Ectodermal cell (in vitro differentiated cells): Measurements from ENCODE around the gene AP5M1.
"Not testable (repeated sequence)": the region's sequence is repeated elsewhere in the genome, so short reads cannot be mapped to it uniquely, and the experiment has no call there.

Source experiments
- H3K27ac ChIP-seq: 2 replicates; pipeline ENCODE4 v1.7.0; 2013; ENCODE audit warnings: mild to moderate bottlenecking, low read depth, low read length; ENCODE audit not compliant: insufficient read depth, poor library complexity, severe bottlenecking
- H3K27me3 ChIP-seq: 2 replicates; pipeline ENCODE4 v1.7.0; 2013; ENCODE audit warnings: mild to moderate bottlenecking, low read length; ENCODE audit not compliant: insufficient read depth, control insufficient read depth, poor library complexity, severe bottlenecking
- H3K36me3 ChIP-seq: one replicate; pipeline ENCODE4 v1.7.0; 2013; ENCODE audit warnings: low read length; ENCODE audit not compliant: control insufficient read depth, insufficient read depth
- H3K4me1 ChIP-seq: one replicate; pipeline ENCODE4 v1.7.0; 2013; ENCODE audit warnings: low read length; ENCODE audit not compliant: control insufficient read depth, insufficient read depth
- H3K4me3 ChIP-seq: 2 replicates; pipeline ENCODE4 v1.7.0; 2013; ENCODE audit warnings: low read depth, low read length, control low read depth; ENCODE audit not compliant: insufficient read depth
- H3K9me3 ChIP-seq: 2 replicates; pipeline ENCODE4 v1.7.0; 2013; ENCODE audit warnings: mild to moderate bottlenecking, low read length, moderate library complexity; ENCODE audit not compliant: control insufficient read depth
- WGBS, 2 experiments: methylation state at CpG; one replicate each; pipeline ENCODE4 v1.1.7; 2013; ENCODE audit warnings: missing lambda C conversion rate in 2 of 2; 5-methylcytosine and 5-hydroxymethylcytosine counted together

The AP5M1 gene

DNA sequence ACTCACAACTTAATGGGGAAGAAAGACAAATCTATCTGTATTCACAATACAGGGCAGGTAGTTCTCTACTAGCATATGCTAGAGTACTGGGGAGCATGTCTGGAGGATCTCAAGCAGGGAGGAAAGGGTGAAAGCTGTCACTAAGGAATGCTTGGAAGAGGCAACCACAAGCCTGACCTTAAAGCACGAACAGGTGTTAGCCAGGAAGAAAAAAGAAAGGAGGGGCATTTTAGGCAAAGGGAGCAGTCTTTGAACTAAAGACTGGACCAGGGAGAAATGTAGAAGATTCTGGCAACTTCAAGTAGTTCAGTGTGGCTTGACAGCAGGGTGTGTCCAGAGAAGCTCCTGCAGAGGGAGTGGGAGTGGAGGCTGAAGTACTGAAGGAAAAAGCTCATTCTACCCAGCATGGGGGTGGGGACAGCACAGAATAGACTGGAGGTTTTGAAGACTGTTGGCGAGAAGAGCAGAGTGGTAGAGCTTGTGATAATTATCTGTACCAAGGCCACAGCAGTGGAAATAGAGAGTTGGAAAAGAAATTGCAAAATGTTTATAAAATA, 50.9 kb downstream of the AP5M1 start:
- Histone ChIP-seq H3K27ac (no peak overlapping the region), H3K4me3 (no peak overlapping the region), H3K9me3 (no peaks in the 10 kb centered on the region), H3K36me3 (no peaks in the 10 kb centered on the region), H3K4me1 (peaks cover 7% of the 10 kb centered on the region), H3K27me3 (no peaks in the 10 kb centered on the region)
- 70 to 75% methylated on average over 2 of the region's 2 CpGs for WGBS, 2 experiments

DNA sequence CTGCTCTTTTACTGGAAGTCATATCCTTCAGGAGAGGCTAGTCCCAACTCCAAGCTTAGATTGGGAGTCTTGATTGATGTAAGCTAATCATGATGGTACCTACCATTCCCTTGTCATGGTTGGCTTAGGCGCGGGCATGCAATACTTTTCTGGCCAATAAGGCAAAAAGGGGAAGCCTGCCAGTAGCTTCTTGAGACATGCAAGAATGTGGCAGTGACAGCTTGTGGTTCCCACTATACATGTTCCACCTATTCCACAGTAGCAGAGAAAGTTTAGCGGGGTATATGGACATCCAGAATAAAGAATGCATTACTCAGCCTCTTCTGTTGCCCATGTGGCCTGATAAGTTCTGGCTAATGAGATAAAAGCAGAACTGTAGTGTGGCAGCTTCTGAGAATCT, 55.0 kb downstream of the AP5M1 start:
- no peaks in the 10 kb centered on the region for H3K27me3 ChIP-seq
- WGBS, 2 experiments: 95% methylated on average over 3 of the region's 3 CpGs
- H3K4me3 ChIP-seq: no peak overlapping the region
- no peak overlapping the region for H3K27ac ChIP-seq
- H3K4me1 ChIP-seq: peaks cover 7% of the 10 kb centered on the region
- H3K36me3 ChIP-seq: no peaks in the 10 kb centered on the region
- no peaks in the 10 kb centered on the region for H3K9me3 ChIP-seq

DNA sequence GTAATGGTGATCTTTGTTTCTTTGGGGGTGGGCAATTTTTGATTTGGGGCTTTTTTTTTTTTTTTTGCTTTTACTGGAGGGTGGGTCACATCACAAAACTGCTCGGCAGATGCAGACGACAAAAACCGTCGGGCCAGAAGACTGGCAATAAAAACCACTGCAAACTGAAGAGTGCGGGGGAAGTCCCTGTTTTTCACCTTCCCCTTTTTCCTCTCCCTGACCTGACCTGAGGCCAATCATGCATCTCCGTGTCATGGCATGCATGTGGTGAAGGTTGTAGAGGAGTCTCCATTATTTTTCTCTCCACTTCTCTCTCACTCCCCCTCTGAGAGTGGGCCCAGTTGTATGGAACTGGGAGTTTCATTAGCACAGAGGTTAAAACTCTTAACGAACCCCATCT, 57.5 kb downstream of the AP5M1 start:
- no peaks in the 10 kb centered on the region for H3K9me3 ChIP-seq
- no peak overlapping the region for H3K4me3 ChIP-seq
- no peaks in the 10 kb centered on the region for H3K4me1 ChIP-seq
- no peaks in the 10 kb centered on the region for H3K27me3 ChIP-seq
- 93 to 96% methylated on average over 6 of the region's 7 CpGs for WGBS, 2 experiments
- no peak overlapping the region for H3K27ac ChIP-seq
- no peaks in the 10 kb centered on the region for H3K36me3 ChIP-seq

DNA sequence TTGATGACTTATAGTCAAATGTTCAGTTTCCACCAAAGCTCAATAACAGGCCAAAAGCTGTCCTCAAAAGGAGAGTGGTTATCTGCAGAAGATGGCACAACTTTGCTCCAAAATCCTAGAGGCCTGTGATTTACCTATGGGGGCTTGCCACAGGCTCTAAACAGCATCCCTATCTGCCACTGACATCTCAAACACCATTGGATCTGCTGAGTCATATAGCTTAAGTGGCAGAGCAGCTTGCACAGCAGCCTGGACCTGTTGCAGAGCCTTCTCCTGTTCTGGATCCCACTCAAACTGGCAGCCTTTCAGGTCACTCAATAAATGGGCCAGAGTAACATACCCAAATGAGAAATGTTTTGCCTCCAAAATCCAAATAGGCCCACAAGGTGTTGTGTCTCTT, 61.1 kb downstream of the AP5M1 start:
- Histone ChIP-seq H3K27ac (no peak overlapping the region), H3K4me1 (no peaks in the 10 kb centered on the region), H3K27me3 (no peaks in the 10 kb centered on the region), H3K9me3 (no peaks in the 10 kb centered on the region), H3K36me3 (no peaks in the 10 kb centered on the region), H3K4me3 (no peak overlapping the region)

DNA sequence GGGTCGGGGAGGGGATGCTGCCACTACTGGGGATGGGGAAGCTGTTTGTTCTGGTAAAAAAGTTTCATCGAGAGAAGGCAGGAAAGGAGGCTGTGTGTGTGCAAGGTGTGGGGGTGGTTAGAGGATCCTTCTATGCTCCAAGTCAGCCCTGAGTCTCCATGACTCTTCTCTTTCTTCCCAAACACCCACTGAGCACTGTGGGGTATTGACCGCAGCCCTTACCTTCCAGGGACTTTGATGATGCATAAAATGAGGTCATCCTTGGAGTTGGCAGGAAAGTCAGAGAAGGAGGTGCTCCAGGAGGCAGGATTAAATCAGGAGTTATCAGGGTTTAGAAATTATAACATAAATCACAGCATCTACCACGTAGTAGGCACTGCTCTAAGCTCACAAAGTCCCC, 63.7 kb downstream of the AP5M1 start:
- H3K4me3 ChIP-seq, H3K4me1 ChIP-seq, H3K36me3 ChIP-seq, H3K9me3 ChIP-seq, H3K27me3 ChIP-seq, H3K27ac ChIP-seq: not testable (repeated sequence)
- WGBS, 2 experiments: 95 to 97% methylated on average over 3 of the region's 4 CpGs

DNA sequence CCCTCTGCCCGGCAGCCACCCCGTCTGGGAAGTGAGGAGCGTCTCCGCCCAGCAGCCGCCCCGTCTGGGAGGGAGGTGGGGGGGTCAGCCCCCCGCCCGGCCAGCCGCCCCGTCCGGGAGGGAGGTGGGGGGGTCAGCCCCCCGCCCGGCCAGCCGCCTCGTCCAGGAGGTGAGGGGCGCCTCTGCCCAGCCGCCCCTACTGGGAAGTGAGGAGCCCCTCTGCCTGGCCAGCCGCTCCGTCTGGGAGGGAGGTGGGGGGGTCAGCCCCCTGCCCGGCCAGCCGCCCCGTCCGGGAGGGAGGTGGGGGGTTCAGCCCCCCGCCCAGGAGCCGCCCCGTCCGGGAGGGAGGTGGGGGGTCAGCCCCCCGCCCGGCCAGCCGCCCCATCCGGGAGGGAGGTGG, 65.0 kb downstream of the AP5M1 start:
- not testable (repeated sequence) for H3K27me3 ChIP-seq, H3K9me3 ChIP-seq, H3K4me3 ChIP-seq, H3K4me1 ChIP-seq, H3K36me3 ChIP-seq, H3K27ac ChIP-seq
- 88 to 92% methylated on average over 6 to 22 of the region's 31 CpGs for WGBS, 2 experiments

DNA sequence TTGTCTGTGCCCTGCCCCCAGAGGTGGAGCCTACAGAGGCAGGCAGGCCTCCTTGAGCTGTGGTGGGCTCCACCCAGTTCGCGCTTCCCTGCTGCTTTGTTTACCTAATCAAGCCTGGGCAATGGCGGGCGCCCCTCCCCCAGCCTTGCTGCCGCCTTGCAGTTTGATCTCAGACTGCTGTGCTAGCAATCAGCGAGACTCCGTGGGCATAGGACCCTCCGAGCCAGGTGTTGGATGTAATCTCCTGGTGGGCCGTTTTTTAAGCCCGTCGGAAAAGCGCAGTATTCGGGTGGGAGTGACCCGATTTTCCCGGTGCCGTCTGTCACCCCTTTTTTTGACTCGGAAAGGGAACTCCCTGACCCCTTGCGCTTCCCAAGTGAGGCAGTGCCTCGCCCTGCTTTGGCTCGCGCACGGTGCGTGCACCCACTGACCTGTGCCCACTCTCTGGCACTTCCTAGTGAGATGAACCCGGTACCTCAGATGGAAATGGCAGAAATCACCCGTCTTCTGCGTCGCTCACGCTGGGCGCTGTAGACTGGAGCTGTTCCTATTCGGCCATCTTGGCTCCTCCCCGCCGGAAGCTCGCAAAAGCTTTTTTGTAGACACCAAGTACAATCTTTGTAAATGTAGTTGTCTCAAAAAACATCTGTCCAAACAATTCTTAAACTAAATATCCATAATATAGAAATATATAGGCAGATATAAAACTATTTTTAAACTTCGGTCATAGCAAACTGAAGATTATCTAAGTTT, 75.0 kb downstream of the AP5M1 start:
- 53 to 54% methylated on average over 31 to 33 of the region's 34 CpGs for WGBS, 2 experiments
- H3K4me1 ChIP-seq, H3K9me3 ChIP-seq, H3K4me3 ChIP-seq, H3K36me3 ChIP-seq, H3K27me3 ChIP-seq, H3K27ac ChIP-seq: not testable (repeated sequence)

DNA sequence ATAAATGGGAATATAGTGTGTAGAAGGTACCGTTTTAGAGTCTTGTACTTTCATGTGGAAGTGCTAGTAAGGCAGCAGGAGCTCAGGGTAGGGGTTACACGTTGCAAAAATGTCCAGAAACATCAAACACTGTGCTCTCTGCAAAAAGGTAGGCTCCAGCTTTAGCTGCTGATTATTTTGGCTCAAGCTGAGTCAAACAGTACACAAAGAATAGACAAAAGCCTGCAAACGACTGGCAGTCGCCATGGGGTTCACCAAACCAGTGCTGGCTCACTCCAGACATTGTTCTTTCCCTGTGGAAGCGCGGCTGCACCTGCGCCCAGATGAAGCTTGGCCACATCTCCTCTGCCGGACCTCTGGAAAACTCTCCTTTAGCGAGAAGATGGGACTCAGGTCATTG, 76.3 kb downstream of the AP5M1 start:
- Histone ChIP-seq H3K36me3 (no peaks in the 10 kb centered on the region), H3K9me3 (no peaks in the 10 kb centered on the region), H3K4me1 (no peaks in the 10 kb centered on the region), H3K27me3 (no peaks in the 10 kb centered on the region), H3K4me3 (no peak overlapping the region), H3K27ac (no peak overlapping the region)
- WGBS, 2 experiments: 86 to 90% methylated on average over 9 of the region's 9 CpGs

DNA sequence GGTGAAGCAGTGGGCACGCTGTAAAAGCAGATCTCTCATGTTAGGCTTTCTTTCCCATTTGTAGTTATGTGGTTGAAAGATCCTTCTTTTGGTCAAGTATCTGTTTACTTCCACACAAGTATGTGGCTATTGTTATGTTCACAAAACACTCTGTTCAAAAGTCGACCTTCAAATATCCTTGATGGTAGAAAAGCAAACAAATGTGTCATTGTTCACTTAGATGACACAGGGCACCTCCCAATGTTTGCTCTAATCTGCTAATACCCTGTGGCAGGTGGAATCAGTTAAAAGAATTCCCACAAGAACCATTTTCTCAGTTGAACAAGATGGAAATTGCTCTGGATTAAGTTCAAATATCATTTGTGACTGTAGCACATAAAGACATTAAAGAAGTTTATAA, 78.0 kb downstream of the AP5M1 start:
- H3K9me3 ChIP-seq: no peaks in the 10 kb centered on the region
- H3K4me3 ChIP-seq: no peak overlapping the region
- 58 to 73% methylated on average over 2 of the region's 2 CpGs for WGBS, 2 experiments
- no peaks in the 10 kb centered on the region for H3K27me3 ChIP-seq
- H3K4me1 ChIP-seq: no peaks in the 10 kb centered on the region
- no peak overlapping the region for H3K27ac ChIP-seq
- H3K36me3 ChIP-seq: no peaks in the 10 kb centered on the region
